ENCODE measurements around the gene NFATC4. TPM values are rescaled to one million over a fixed set of nuclear protein-coding genes. Genes with fewer than 3 reads are reported as not detected.

NFATC4 gene
- total RNA-seq, 1 experiment from 2014 or later: 60.7 TPM

GRCh38 chr14:24414732-24415420, 46.9 kb downstream of the NFATC4 start:
- TF ChIP-seq JAZF1 (CRISPR knock-in tag; IDR thresholded peaks at IDR 0.05): no peak
- TF ChIP-seq KAT7 (CRISPR knock-in tag; IDR thresholded peaks at IDR 0.05; ENCODE audit: borderline replicate concordance): no peak
- TF ChIP-seq TEAD4 (CRISPR knock-in tag; IDR thresholded peaks at IDR 0.05): no peak
- no peak for TF ChIP-seq E2F4 (CRISPR knock-in tag; IDR thresholded peaks at IDR 0.05; ENCODE audit: borderline replicate concordance, low read depth)
- TF ChIP-seq USF1 (CRISPR knock-in tag; IDR thresholded peaks at IDR 0.05): no peak
- no peak for TF ChIP-seq CDX4 (CRISPR knock-in tag; IDR thresholded peaks at IDR 0.05; ENCODE audit: borderline replicate concordance)
- no peak for TF ChIP-seq CBFB (CRISPR knock-in tag; IDR thresholded peaks at IDR 0.05; ENCODE audit: low read depth)
- no peak for TF ChIP-seq ERG (CRISPR knock-in tag; IDR thresholded peaks at IDR 0.05)
- TF ChIP-seq NFATC4 (CRISPR knock-in tag; IDR thresholded peaks at IDR 0.05): no peak
- TF ChIP-seq GTF2I (CRISPR knock-in tag; conservative IDR thresholded peaks at IDR 0.05): no peak
- no peak for TF ChIP-seq ZNF281 (CRISPR knock-in tag; IDR thresholded peaks at IDR 0.05)
- TF ChIP-seq FOXP4 (CRISPR knock-in tag; IDR thresholded peaks at IDR 0.05): no peak

GRCh38 chr14:24415421-24416253, 47.7 kb downstream of the NFATC4 start:
- no peak overlapping the region for H3K4me3 Mint-ChIP-seq
- no peak overlapping the region for H3K27ac Mint-ChIP-seq
- ChIA-PET CTCF (interaction anchor here (1.1 to 4.5 kb wide), 2 partner anchors 8 to 15 kb away, joined by 3 to 40 read pairs; partner anchors contain the start of genes CBLN3 and KHNYN), POLR2A (interaction anchor here (1.0 kb wide), 1 partner anchor 12 kb away, joined by 3 read pairs; no protein-coding TSS in a partner anchor)
- peaks cover 21% of the 10 kb centered on the region for H3K27me3 Mint-ChIP-seq (ENCODE audit: low read depth)
- no peaks in the 10 kb centered on the region for H3K9me3 Mint-ChIP-seq
- DNase-seq (ENCODE audit: low spot score): no peak
- no peaks in the 10 kb centered on the region for H3K4me1 Mint-ChIP-seq
- no peak for ATAC-seq
- peaks cover 9% of the 10 kb centered on the region; the same call in 1 of the 2 replicates for H3K36me3 Mint-ChIP-seq
- TF ChIP-seq NR1H2 (CRISPR knock-in tag; IDR thresholded peaks at IDR 0.05) (no peak), CTCF (IDR thresholded peaks at IDR 0.05) (no peak), SOX15 (CRISPR knock-in tag; IDR thresholded peaks at IDR 0.05) (no peak), USF2 (CRISPR knock-in tag; IDR thresholded peaks at IDR 0.05) (no peak), FOXK1 (CRISPR knock-in tag; IDR thresholded peaks at IDR 0.05) (no peak), ZNF263 (CRISPR knock-in tag; IDR thresholded peaks at IDR 0.05; ENCODE audit: low read depth) (no peak)

More at GRCh38 chr14:24414732-24415420, 46.9 kb downstream of the NFATC4 start:
- Mint-ChIP-seq H3K4me3 (no peak overlapping the region), H3K27ac (no peak overlapping the region), H3K4me1 (no peaks in the 10 kb centered on the region), H3K27me3 (ENCODE audit: low read depth) (peaks cover 15% of the 10 kb centered on the region), H3K36me3 (peaks cover 9% of the 10 kb centered on the region; the same call in 1 of the 2 replicates), H3K9me3 (no peaks in the 10 kb centered on the region)
- DNase-seq (ENCODE audit: low spot score) (no peak), ATAC-seq (no peak)
- POLR2A ChIA-PET: interaction anchor here (1.0 kb wide), 1 partner anchor 13 kb away, joined by 3 read pairs; no protein-coding TSS in a partner anchor
- CTCF ChIA-PET: interaction anchor here (1.3 to 4.5 kb wide), 3 partner anchors 16 to 172 kb away, joined by 3 to 40 read pairs (median 4); partner anchors contain the start of genes CBLN3 and KHNYN
